Choroid plexus epithelial cell (primary cell): ENCODE data around the gene PLXDC2.

Source experiments
- DNase-seq: peaks from one replicate; pipeline ENCODE4 v3.0.0-alpha.2; 2010; ENCODE audit warnings: low read depth
- H3K4me3 ChIP-seq: 2 replicates; pipeline ENCODE4 v1.5.1; 2011; ENCODE audit warnings: low read depth, mild to moderate bottlenecking, control low read depth, low read length, moderate library complexity
- TF ChIP-seq, protein P1 (sequence below): conservative IDR thresholded peaks from 2 replicates; pipeline ENCODE4 v1.5.1; 2011; ENCODE audit warnings: low read depth, mild to moderate bottlenecking, control low read depth, inconsistent platforms, low read length, moderate library complexity

The PLXDC2 gene

DNA sequence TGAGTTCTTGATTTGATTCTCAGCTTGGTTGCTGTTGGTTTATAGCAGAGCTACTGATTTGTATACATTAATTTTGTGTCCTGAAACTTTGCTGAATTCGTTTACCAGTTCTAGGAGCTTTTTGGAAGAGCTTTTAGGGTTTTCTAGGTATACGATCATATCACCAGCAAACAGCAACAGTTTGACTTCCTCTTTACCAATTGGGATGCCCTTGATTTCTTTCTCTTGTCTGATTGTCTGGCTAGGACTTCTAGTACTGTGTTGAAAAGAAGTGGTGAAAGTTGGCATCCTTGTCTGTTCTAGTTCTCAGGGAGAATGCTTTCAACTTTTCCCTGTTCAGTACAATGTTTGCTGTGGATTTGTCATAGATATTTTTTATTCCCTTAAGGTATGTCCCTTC, 86.2 kb downstream of the PLXDC2 start:
- TF ChIP-seq, protein P1, sequence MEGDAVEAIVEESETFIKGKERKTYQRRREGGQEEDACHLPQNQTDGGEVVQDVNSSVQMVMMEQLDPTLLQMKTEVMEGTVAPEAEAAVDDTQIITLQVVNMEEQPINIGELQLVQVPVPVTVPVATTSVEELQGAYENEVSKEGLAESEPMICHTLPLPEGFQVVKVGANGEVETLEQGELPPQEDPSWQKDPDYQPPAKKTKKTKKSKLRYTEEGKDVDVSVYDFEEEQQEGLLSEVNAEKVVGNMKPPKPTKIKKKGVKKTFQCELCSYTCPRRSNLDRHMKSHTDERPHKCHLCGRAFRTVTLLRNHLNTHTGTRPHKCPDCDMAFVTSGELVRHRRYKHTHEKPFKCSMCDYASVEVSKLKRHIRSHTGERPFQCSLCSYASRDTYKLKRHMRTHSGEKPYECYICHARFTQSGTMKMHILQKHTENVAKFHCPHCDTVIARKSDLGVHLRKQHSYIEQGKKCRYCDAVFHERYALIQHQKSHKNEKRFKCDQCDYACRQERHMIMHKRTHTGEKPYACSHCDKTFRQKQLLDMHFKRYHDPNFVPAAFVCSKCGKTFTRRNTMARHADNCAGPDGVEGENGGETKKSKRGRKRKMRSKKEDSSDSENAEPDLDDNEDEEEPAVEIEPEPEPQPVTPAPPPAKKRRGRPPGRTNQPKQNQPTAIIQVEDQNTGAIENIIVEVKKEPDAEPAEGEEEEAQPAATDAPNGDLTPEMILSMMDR, result no peak
- no peak for DNase-seq
- no peak overlapping the region for H3K4me3 ChIP-seq

DNA sequence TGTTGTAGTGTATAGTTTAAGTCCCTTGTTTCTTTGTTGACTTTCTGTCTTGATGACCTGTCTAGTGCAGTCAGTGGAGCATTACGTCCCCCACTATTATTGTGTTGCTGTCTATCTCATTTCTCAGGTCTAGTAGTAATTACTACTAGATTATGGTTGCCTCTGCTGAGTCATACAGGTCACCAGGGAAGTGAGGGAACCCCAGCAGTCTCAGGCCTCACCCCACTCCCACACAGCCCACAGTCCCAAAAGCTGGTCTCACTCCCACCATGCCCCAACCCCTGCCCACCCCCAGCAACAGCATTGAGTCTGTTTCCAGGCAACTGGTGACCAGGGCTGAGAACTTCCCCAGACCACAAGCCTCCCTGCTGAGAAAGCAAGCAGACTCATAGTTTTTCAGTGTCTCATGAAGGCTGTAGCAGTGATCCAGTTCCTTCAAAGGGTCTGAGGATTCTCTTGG, 88.0 kb downstream of the PLXDC2 start:
- H3K4me3 ChIP-seq, result no peak overlapping the region
- TF ChIP-seq, protein P1, result no peak
- peak; percentile 96 for DNase-seq

DNA sequence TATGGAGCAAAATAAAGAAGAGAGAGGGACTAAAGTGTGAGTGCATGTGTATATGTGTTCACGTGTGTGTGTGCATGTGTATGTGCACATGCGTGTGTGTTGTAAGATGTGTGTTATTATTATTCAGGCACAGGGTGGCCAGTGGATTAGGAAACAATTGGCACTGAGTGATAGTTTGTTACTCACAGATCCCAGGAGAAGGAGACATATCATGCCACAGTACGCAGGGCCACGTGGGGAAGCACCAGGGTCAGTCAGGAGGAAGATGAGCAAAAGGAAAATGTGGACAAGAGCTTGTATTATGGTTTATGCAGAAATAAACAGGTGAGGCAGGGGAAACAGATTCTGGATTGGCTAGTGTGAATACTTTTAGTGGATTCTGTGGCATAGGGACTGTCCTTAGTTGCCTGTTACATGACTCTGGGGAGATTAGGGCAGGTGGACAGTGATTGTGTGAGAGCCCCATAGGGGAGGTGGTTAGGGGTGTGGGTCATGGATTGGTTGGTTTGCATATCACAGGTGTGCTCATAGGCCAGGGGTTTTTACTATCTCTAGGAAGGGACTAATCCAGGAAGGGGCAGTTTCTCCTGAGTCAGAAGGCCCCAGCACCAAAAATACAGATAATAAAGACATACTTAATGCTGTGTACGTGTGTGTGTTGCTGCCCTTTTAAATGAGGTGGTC, 90.0 kb downstream of the PLXDC2 start:
- DNase-seq, result no peak
- TF ChIP-seq, protein P1, result no peak
- no peak overlapping the region for H3K4me3 ChIP-seq

DNA sequence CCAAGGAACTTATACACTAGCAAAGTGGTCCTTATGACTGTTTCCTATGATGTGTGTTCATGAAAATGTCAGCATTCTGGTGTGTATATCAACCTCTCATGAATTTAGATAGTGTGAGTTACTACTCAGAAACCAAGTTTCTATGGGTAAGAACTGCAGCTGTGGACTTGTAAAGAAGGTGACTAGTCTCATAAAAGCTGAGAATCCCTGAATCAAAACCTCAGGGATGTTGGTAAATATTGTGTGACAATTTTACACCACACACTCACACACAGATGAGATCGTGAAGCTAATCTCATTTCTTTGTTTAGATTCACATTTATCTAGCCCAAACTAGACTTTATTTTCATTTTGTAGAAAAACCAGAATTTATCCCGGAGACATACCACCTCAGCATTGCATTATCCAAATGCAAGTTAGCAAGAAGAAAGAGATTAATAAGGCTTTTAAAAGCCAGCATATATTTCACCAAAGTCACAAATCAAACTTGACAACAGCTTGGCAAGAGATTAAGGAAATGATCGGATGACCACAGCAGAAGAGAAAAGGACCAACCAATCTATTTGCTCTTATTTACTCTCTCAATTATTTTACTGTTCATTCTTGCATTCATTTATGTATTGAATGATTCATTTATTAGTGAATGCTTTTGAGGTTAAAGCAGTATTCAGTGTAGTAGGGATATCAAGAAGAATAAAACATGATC, 92.9 kb downstream of the PLXDC2 start:
- DNase-seq, result no peak
- TF ChIP-seq, protein P1, result no peak
- no peak overlapping the region for H3K4me3 ChIP-seq

DNA sequence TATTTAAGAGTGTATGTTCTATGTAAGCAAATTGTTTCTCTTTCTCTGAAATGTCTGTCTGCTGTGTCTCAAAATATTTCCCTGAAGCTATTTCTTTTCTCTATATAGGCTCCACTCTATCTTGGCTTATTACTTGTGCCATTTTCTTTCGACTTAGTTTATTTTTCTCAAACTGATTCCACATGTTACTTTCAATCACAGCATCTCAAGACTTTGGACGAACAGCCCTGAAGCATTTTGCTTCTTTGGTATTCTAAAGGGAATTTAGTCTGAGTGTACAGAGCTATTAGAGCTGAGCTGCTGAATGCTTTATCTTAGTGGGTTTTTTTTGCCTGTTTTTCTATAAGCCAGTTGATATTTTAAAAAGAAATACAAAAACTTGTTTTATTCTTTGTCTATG, 95.7 kb downstream of the PLXDC2 start:
- TF ChIP-seq, protein P1, result no peak
- DNase-seq, result no peak
- H3K4me3 ChIP-seq, result no peak overlapping the region

DNA sequence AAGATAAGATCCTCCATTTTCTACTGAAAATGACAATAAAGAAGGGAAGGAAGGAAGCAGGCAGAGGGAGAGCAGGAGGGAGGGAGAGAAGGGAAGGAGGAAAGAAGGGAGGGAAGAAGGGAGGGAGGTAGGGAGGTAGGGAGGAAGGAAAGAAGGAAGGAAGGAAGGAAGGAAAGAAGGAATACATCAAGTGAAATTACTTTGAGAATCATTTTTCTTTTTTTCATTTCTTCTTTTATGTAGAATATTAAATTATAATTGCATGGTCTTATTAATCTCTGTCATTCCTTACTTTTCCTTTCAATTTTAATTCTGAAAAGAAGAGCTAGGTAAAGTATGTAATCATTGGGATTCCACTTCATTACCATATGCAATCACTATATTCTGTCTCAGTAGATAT, 97.8 kb downstream of the PLXDC2 start:
- no peak for DNase-seq
- TF ChIP-seq, protein P1, result no peak

More for the DNA sequence above, 97.8 kb downstream of the PLXDC2 start:
- no peak overlapping the region for H3K4me3 ChIP-seq
